ENCODE data around the gene ADARB2.

- TF ChIP-seq CTCF (IDR thresholded peaks at IDR 0.05) (no peak), POLR2A (IDR thresholded peaks at IDR 0.05) (no peak)
Observed at GRCh38 chr10:1515780-1516491, 221.4 kb downstream of the ADARB2 start.
